HEK293T (cell line): ENCODE data around the gene NBEA.

Source experiments
- CTCF ChIA-PET: fragments of 350-600 bp; formaldehyde crosslinking; extraction: SDS; loops from one replicate; lab custom pipeline; 2021; ENCODE audit warnings: antibody characterized with exemption, inconsistent platforms; lab: Yijun Ruan, JAX
- POLR2A ChIA-PET: fragments of 350-600 bp; formaldehyde crosslinking; extraction: SDS; loops from one replicate; lab custom pipeline; 2020; ENCODE audit warnings: antibody characterized with exemption, inconsistent platforms; lab: Yijun Ruan, JAX
- DNase-seq: peaks from one replicate; pipeline ENCODE4 v3.0.0; 2012; ENCODE audit warnings: mixed read lengths; ENCODE audit errors: extremely low spot score
- ARNT ChIP-seq: fragments of 450-650 bp; IDR thresholded peaks from 2 replicates; pipeline ENCODE4 v1.6.1; 2017; ENCODE audit warnings: mild to moderate bottlenecking
- BHLHE40 ChIP-seq: fragments of 450-650 bp; IDR thresholded peaks from 2 replicates; pipeline ENCODE4 v1.6.1; 2016; ENCODE audit warnings: mild to moderate bottlenecking, moderate library complexity, borderline replicate concordance
- CTBP1 ChIP-seq: fragments of 450-650 bp; IDR thresholded peaks from 2 replicates; pipeline ENCODE4 v1.6.1; 2016; ENCODE audit warnings: borderline replicate concordance
- ELF4 ChIP-seq: fragments of 450-650 bp; IDR thresholded peaks from 2 replicates; pipeline ENCODE4 v1.6.1; 2017; ENCODE audit warnings: antibody characterized with exemption
- FOXA1 ChIP-seq: fragments of 450-650 bp; IDR thresholded peaks from 2 replicates; pipeline ENCODE4 v1.6.1; 2016; ENCODE audit warnings: mild to moderate bottlenecking
- FOXK2 ChIP-seq: fragments of 450-650 bp; IDR thresholded peaks from 2 replicates; pipeline ENCODE4 v1.6.1; 2016; ENCODE audit warnings: mild to moderate bottlenecking
- FOXM1 ChIP-seq: fragments of 450-650 bp; IDR thresholded peaks from 2 replicates; pipeline ENCODE4 v1.6.1; 2017; ENCODE audit warnings: mild to moderate bottlenecking, borderline replicate concordance
- HDGF ChIP-seq: fragments of 450-650 bp; IDR thresholded peaks from 2 replicates; pipeline ENCODE4 v1.6.1; 2017; ENCODE audit warnings: antibody characterized with exemption, borderline replicate concordance
- L3MBTL2 ChIP-seq: fragments of 450-650 bp; conservative IDR thresholded peaks from 2 replicates; pipeline ENCODE4 v1.6.1; 2016; ENCODE audit warnings: mild to moderate bottlenecking
- LEF1 ChIP-seq: fragments of 450-650 bp; IDR thresholded peaks from 2 replicates; pipeline ENCODE4 v1.6.1; 2017; ENCODE audit warnings: mild to moderate bottlenecking, borderline replicate concordance
- NFRKB ChIP-seq: fragments of 450-650 bp; IDR thresholded peaks from 2 replicates; pipeline ENCODE4 v1.6.1; 2016; ENCODE audit warnings: mild to moderate bottlenecking, moderate library complexity
- SP1 ChIP-seq: fragments of 450-650 bp; IDR thresholded peaks from 2 replicates; pipeline ENCODE4 v1.6.1; 2017
- SUZ12 ChIP-seq: fragments of 450-650 bp; IDR thresholded peaks from 2 replicates; pipeline ENCODE4 v1.6.1; 2016; ENCODE audit warnings: mild to moderate bottlenecking
- TARDBP ChIP-seq: fragments of 450-650 bp; IDR thresholded peaks from 2 replicates; pipeline ENCODE4 v1.6.1; 2016
- ZNF384 ChIP-seq: fragments of 450-650 bp; IDR thresholded peaks from 2 replicates; pipeline ENCODE4 v1.6.1; 2016
- TF ChIP-seq, protein P1 (sequence below): fragments of 450-650 bp; IDR thresholded peaks from 2 replicates; pipeline ENCODE4 v1.6.1; 2016

Gene NBEA

DNA sequence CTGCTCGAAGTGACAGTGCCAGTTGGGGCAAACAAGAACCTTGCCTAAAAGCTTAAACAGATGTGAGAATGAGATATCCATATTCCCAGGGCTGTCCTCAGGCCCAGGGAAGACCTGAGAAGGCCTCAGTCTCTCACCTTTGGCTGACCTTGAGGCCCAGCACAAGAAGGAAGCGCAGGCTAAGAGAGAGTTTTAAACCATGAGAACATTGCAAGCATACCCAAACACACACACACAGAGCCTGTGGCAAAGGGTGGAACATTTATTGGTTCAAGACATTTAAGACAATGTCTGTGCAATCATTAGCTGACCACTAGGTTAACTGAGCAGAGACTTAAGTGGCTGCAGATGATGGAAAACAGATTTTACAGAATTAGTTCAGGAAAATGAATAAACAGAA lies 248.2 kb downstream of the NBEA start:
- TF ChIP-seq FOXM1: no peak
- no peak for TF ChIP-seq FOXK2
- no peak for TF ChIP-seq CTBP1
- no peak for TF ChIP-seq ARNT
- no peak for TF ChIP-seq SUZ12
- TF ChIP-seq, protein P1, sequence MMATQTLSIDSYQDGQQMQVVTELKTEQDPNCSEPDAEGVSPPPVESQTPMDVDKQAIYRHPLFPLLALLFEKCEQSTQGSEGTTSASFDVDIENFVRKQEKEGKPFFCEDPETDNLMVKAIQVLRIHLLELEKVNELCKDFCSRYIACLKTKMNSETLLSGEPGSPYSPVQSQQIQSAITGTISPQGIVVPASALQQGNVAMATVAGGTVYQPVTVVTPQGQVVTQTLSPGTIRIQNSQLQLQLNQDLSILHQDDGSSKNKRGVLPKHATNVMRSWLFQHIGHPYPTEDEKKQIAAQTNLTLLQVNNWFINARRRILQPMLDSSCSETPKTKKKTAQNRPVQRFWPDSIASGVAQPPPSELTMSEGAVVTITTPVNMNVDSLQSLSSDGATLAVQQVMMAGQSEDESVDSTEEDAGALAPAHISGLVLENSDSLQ: no peak
- no peak for TF ChIP-seq ZNF384
- TF ChIP-seq FOXA1: no peak
- TF ChIP-seq TARDBP: no peak
- TF ChIP-seq HDGF: no peak
- TF ChIP-seq LEF1: no peak
- no peak for TF ChIP-seq ELF4
- TF ChIP-seq L3MBTL2: no peak
- TF ChIP-seq NFRKB: no peak
- no peak for TF ChIP-seq SP1
- no peak for TF ChIP-seq BHLHE40
- ChIA-PET POLR2A (no interaction called here), CTCF (no interaction called here)
- no peak for DNase-seq

DNA sequence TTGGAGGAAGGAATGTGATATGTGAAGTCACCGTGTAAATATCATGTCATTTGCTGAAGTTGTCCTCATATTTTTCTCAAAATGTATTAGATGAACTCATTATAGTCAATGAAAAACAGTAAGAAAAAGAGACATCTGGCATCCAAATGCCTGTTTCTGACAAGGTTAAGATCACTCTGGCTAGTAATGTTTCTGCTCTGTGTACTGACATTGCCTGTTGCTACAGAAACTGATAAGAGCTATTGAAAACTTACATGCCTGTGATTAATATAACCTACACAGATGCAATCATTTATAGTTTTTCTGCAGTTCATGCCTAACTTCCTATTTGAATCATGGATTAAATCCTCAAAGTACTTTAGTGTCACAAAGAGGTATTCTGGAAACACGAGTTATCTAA lies 249.8 kb downstream of the NBEA start:
- TF ChIP-seq CTBP1: no peak
- TF ChIP-seq NFRKB: no peak
- TF ChIP-seq BHLHE40: no peak
- no peak for TF ChIP-seq SP1
- no peak for TF ChIP-seq TARDBP
- no peak for TF ChIP-seq LEF1
- no peak for TF ChIP-seq FOXM1
- ChIA-PET POLR2A (no interaction called here), CTCF (no interaction called here)
- no peak for DNase-seq

DNA sequence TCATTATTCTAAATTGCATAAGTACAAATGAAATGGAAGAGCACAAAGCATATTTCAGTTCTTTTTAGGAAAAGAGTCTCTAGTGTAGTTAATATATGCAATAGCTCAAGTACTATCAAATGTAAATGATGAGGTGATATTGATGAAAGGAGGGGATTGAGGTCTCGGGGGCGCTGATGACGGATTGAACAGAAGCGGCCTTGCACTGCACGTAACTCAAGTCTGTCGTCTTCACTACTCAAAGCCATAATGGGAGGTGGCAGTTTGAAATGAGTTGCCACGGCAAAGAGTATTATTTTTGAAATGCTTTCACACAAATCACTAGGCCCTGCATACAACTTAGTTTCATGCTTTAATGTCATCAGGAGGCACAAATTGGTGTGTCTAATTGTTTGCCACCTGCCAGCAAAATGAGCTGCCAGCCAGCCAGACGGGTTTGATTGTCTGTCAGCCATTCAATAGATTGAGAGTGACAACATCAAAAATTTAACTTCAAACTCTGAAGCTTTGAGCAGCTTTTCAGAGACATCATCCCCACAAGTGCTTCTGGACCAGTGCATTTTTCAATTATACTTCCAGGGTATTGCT lies 256.6 kb downstream of the NBEA start:
- ChIA-PET POLR2A (no interaction called here), CTCF (no interaction called here)
- DNase-seq: no peak
- TF ChIP-seq ZNF384 (no peak), CTBP1 (no peak), L3MBTL2 (no peak), NFRKB (no peak), ELF4 (no peak), FOXA1 (no peak), BHLHE40 (no peak), LEF1 (no peak), FOXM1 (no peak)

DNA sequence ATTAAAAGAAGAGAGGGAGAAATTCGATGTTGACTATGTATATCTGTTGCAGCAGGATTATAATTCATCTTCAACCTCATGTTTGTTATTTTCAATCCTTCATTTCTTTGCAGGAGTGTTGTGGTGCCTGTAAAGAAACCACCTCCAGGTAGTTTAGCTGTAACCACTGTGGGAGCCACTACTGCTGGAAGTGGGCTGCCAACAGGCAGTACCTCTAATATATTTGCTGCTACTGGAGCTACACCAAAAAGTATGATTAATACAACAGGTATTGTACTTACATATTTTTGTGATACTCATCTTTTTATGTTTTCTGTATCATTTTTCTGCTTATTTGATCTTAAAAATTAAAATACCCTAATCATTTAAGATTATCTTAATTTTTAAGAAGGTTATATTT lies 266.5 kb downstream of the NBEA start:
- DNase-seq: no peak
- ChIA-PET CTCF (no interaction called here), POLR2A (no interaction called here)
- no peak for TF ChIP-seq LEF1

DNA sequence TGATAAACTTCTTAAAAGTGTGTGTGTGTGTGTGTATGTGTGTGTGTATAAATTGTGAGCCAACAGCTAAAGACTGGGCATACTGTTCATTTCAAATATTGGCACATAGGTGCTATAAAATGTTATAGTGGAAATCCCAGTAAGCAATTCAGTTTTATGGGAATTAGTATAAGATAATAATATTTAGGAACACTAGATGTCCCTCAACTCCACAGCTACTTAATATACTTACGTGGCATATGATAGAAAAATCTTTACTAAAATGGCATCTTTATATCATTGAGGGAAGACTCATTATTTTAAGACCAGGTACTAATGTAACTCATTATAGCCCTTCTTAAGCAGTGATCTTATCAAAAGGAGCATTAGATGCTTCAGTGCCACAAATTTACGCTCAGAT lies 268.2 kb downstream of the NBEA start:
- TF ChIP-seq L3MBTL2 (no peak), BHLHE40 (no peak), TARDBP (no peak), SUZ12 (no peak), FOXM1 (no peak), FOXK2 (no peak), ZNF384 (no peak), FOXA1 (no peak), ELF4 (no peak), HDGF (no peak), CTBP1 (no peak), NFRKB (no peak), LEF1 (no peak)
- TF ChIP-seq, protein P1: no peak
- ChIA-PET CTCF (no interaction called here), POLR2A (no interaction called here)
- no peak for DNase-seq

DNA sequence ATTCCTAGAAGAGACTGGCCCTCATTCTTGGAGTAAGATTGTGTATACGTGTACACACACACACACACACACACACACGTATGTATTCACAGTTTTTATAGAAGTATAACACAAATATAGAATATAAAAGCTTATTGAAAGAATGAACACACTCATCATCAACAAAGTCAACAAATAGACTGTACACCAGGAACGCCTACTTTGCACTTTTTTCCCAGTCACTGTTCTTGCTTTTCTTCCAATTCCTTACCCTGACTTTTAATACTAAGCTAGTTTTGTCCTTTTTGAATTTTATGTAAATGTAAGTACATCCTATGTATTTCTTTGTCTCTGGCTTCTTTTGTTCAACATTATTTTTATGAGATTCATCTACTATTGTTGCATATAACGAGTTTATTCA lies 269.9 kb downstream of the NBEA start:
- ChIA-PET CTCF (interaction anchor here (0.7 kb wide), 1 partner anchor 119 kb away, joined by 3 read pairs; no protein-coding TSS in a partner anchor), POLR2A (no interaction called here)
- TF ChIP-seq FOXA1: no peak
- no peak for TF ChIP-seq HDGF
- TF ChIP-seq ARNT: no peak
- TF ChIP-seq TARDBP: no peak
- no peak for TF ChIP-seq SUZ12
- TF ChIP-seq L3MBTL2: no peak
- TF ChIP-seq CTBP1: no peak
- no peak for TF ChIP-seq FOXM1
- TF ChIP-seq SP1: no peak
- TF ChIP-seq LEF1: no peak
- TF ChIP-seq ZNF384: no peak
- TF ChIP-seq FOXK2: no peak
- TF ChIP-seq BHLHE40: no peak
- no peak for TF ChIP-seq NFRKB
- no peak for DNase-seq

DNA sequence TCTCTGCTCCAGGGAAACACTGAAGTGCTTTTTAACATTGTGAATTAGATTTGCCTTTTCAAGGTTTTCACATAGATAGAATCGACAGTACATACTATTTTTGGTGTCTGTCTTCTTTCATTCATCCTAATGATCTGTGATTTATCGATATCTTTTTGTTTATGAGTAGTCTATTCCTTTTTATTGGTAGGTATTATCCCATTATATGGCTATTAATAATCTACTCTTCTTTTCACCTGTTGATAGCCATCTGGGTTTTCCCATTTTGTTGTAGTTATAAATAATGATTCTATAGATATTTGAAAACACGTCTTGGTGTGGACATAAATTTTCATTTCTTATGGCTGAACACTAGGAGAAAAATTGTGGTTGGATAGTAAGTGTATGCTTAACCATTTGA lies 271.8 kb downstream of the NBEA start:
- no peak for DNase-seq
- ChIA-PET CTCF (no interaction called here), POLR2A (no interaction called here)
- no peak for TF ChIP-seq SUZ12
- TF ChIP-seq L3MBTL2: no peak
- no peak for TF ChIP-seq FOXA1
- no peak for TF ChIP-seq CTBP1
- no peak for TF ChIP-seq FOXK2
- no peak for TF ChIP-seq BHLHE40
- no peak for TF ChIP-seq TARDBP
- TF ChIP-seq ELF4: no peak
